ENCODE results near the gene MET.
A peak's percentile ranks its signal among the peaks of the same experiment; 100 is the strongest.
"Not testable (repeated sequence)": the region's sequence is repeated elsewhere in the genome, so short reads cannot be mapped to it uniquely, and the experiment has no call there.

Gene MET

GRCh38 chr7:116759642-116760041 is 87.6 kb downstream of the MET start:
- not testable (repeated sequence) for DNase-seq

- DNase-seq, result no peak
These were observed 91.0 kb downstream of the MET start for GRCh38 chr7:116762971-116763370.

GRCh38 chr7:116763647-116764046 is 91.7 kb downstream of the MET start:
- DNase-seq, result no peak

- no peak for DNase-seq
These were observed 94.9 kb downstream of the MET start for GRCh38 chr7:116766881-116767280.

- no peak for DNase-seq
These were observed 97.5 kb downstream of the MET start for GRCh38 chr7:116769546-116769945.

GRCh38 chr7:116770941-116771340 is 98.9 kb downstream of the MET start:
- no peak for DNase-seq

GRCh38 chr7:116771640-116772039 is 99.6 kb downstream of the MET start:
- no peak for DNase-seq

- DNase-seq, result no peak
These were observed 100.4 kb downstream of the MET start for GRCh38 chr7:116772423-116772863.

GRCh38 chr7:116772926-116773749 is 101.1 kb downstream of the MET start:
- no peak for DNase-seq

- DNase-seq, result no peak
These were observed 104.0 kb downstream of the MET start for GRCh38 chr7:116776046-116776445.

GRCh38 chr7:116776610-116777289 is 104.8 kb downstream of the MET start:
- DNase-seq, result no peak

GRCh38 chr7:116777651-116778281 is 105.8 kb downstream of the MET start:
- no peak for DNase-seq

- no peak for DNase-seq
These were observed 107.2 kb downstream of the MET start for GRCh38 chr7:116779216-116779615.

- DNase-seq, result no peak
These were observed 107.9 kb downstream of the MET start for GRCh38 chr7:116779931-116780330.

- DNase-seq, result no peak
These were observed 108.5 kb downstream of the MET start for GRCh38 chr7:116780521-116780920.

- DNase-seq, result no peak
These were observed 109.0 kb downstream of the MET start for GRCh38 chr7:116780966-116781365.

GRCh38 chr7:116781584-116781983 is 109.6 kb downstream of the MET start:
- DNase-seq, result no peak

GRCh38 chr7:116782177-116782711 is 110.2 kb downstream of the MET start:
- DNase-seq, result no peak

- DNase-seq, result no peak
These were observed 111.8 kb downstream of the MET start for GRCh38 chr7:116783666-116784318.

GRCh38 chr7:116784647-116785046 is 112.7 kb downstream of the MET start:
- DNase-seq, result no peak

GRCh38 chr7:116785843-116786242 is 113.8 kb downstream of the MET start:
- DNase-seq, result no peak

- DNase-seq, result peak; percentile 31
These were observed 114.9 kb downstream of the MET start for GRCh38 chr7:116786791-116787443.

Measured in stimulated activated CD4-positive, alpha-beta T cell treated with anti-CD3 and anti-CD28 coated beads, Interleukin-1b, Interleukin-23, amount 100 ng/mL, for 48 hours (primary cell).